GM21786 (cell line): Measurements from ENCODE around the gene APPL1.
"Not testable (repeated sequence)": the region's sequence is repeated elsewhere in the genome, so short reads cannot be mapped to it uniquely, and the experiment has no call there.

Experiments used
- ATAC-seq: cut with Tn5 transposase; IDR thresholded peaks from one replicate; pipeline ENCODE4 v1.9.1; 2021; ENCODE audit not compliant: unreplicated experiment

The APPL1 gene

GRCh38 chr3:57261929-57262328, 34.4 kb downstream of the APPL1 start:
- ATAC-seq = no peak

- no peak for ATAC-seq
These were observed 40.9 kb downstream of the APPL1 start for GRCh38 chr3:57268416-57268815.

GRCh38 chr3:57274845-57275244, 47.3 kb downstream of the APPL1 start:
- ATAC-seq = no peak

- ATAC-seq = no peak
These were observed 47.9 kb downstream of the APPL1 start for GRCh38 chr3:57275393-57275792.

GRCh38 chr3:57278237-57278636, 50.7 kb downstream of the APPL1 start:
- no peak for ATAC-seq

GRCh38 chr3:57279685-57280084, 52.2 kb downstream of the APPL1 start:
- no peak for ATAC-seq

GRCh38 chr3:57281715-57282114, 54.2 kb downstream of the APPL1 start:
- ATAC-seq = no peak

GRCh38 chr3:57283334-57283733, 55.8 kb downstream of the APPL1 start:
- ATAC-seq = no peak

GRCh38 chr3:57287205-57287604, 59.7 kb downstream of the APPL1 start:
- no peak for ATAC-seq

GRCh38 chr3:57288403-57288802, 60.9 kb downstream of the APPL1 start:
- ATAC-seq = no peak

- no peak for ATAC-seq
These were observed 64.8 kb downstream of the APPL1 start, which contains the start of gene ASB14 for GRCh38 chr3:57292159-57292896. Gene ASB14, minus strand, starts transcription at chr3:57292685. Its CDS starts 652 bp downstream, at chr3:57292033.

GRCh38 chr3:57292897-57293526, 65.5 kb downstream of the APPL1 start:
- no peak for ATAC-seq

GRCh38 chr3:57298041-57298440, 70.5 kb downstream of the APPL1 start:
- ATAC-seq = no peak

GRCh38 chr3:57303520-57303919, 76.0 kb downstream of the APPL1 start:
- ATAC-seq = not testable (repeated sequence)

GRCh38 chr3:57309769-57310360, 82.3 kb downstream of the APPL1 start:
- no peak for ATAC-seq

- no peak for ATAC-seq
These were observed 86.7 kb downstream of the APPL1 start for GRCh38 chr3:57314204-57314603.
